GM12874 (cell line): ENCODE data around the gene HEBP2.

Source experiments
- TF ChIP-seq, protein P1 (sequence below): IDR thresholded peaks from 2 replicates; pipeline ENCODE4 v1.5.1; 2011; ENCODE audit warnings: low read depth, mild to moderate bottlenecking, control low read depth, low read length, moderate library complexity; ENCODE audit not compliant: insufficient read depth

The HEBP2 gene

DNA sequence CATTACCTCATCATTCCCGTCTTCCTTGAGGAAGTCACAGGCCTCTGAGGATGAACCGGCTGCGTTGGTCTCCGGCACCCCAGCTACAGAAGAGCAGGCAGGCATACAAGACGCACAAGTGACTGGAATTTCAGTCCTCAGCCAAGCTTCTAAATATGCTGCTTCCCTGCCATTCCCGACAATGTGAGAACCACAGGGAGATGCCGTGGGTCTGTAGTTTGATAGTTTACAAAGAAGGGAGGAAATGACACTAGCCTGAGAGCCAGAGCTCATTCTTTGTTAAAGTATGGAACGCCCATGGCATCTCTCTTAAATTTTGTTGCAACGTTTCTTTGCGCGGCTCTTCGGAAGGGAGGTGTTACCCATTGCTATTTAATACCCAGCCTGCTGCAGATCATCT lies 25.7 kb downstream of the HEBP2 start:
- TF ChIP-seq, protein P1, sequence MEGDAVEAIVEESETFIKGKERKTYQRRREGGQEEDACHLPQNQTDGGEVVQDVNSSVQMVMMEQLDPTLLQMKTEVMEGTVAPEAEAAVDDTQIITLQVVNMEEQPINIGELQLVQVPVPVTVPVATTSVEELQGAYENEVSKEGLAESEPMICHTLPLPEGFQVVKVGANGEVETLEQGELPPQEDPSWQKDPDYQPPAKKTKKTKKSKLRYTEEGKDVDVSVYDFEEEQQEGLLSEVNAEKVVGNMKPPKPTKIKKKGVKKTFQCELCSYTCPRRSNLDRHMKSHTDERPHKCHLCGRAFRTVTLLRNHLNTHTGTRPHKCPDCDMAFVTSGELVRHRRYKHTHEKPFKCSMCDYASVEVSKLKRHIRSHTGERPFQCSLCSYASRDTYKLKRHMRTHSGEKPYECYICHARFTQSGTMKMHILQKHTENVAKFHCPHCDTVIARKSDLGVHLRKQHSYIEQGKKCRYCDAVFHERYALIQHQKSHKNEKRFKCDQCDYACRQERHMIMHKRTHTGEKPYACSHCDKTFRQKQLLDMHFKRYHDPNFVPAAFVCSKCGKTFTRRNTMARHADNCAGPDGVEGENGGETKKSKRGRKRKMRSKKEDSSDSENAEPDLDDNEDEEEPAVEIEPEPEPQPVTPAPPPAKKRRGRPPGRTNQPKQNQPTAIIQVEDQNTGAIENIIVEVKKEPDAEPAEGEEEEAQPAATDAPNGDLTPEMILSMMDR: no peak

DNA sequence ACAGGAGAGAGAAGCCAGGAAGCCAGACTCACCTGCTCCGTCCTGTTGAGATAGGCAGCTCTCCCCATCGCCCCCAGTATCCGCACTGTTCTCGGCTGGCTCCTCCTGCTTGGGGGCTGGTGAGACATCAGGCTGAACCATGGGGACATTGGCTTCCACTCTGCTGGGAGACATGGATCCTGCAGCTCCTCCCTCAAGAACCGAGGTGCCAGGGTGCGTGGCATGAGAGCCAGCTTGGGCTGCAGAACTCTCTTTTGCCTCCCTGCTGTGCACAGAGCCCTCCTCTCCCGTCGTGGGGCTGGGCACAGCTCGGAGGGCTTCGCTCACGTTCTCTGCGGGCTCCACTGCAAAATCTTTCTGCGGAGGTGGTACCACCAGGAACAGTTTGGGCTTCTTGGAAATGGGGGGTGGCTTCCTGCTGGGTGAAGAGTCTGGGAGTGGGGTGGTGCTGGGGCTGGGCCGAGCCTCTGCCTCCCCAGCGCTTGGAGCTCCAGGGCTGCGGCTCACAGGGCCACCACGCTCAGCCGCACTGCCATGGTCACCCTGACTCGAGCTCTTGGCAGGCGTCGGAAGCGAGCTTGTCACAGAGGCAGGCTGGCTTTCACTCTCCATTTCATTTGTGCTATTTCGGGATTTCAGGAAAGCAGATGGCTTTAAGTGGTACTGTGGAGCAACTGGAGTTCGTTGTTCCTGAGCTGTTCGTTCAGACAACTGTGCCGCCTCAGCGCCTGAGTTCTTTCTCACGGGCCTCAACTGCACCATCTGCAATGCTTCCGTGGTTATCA lies 26.5 kb downstream of the HEBP2 start:
- TF ChIP-seq, protein P1: no peak

DNA sequence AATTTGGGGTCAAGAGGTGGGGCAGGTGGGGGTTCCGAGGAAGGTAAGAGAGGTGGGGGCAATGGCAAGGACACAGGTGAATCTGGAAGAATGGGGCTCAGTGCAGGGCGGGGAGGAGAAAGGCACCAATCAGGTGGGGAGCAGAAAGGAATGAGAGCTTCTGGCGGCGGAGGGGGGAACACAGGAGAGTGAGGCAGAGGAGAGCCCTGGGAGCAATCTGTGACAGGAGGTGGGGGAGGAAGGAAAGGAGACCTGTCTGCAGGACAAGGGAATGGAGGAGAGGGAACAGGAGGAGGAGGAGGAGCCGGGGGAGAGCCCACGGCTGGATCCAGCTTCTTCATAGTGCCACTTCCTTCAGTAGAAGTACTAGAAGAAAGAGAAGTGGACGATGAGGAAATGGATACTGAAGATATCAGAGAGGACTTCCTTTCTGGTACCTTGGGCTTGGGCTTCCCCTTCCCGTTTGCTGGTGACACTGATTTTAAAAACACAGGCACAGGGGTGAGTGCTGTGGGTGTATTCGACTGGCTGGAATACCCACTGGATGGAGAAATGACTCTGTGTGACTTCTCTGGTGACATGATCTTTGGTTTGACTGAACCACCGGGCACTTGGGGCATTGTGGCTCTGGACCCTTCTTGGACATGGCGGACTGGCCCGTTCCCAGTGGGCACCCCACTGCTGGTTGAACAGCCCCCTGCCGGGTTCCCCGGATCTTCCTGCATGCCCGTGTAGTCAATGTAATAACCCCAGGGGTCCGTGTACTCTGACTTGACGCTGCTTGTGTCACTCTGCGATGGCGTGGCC lies 27.4 kb downstream of the HEBP2 start:
- TF ChIP-seq, protein P1: no peak

DNA sequence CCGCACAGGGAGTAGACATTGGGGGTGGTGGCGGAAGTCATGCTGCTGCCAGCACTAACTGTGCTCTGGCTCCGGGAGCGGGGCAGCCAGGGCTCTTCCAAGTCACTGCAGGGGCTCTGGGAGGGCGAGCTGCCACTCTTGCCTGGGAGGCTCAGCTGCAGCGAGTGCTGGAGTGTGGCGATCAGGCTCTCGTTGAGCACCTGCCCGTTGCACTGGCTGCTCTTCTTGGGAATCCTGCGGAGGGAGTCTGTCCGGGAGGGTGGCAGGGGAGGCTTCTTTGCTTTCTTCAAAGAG lies 28.0 kb downstream of the HEBP2 start:
- TF ChIP-seq, protein P1: no peak

DNA sequence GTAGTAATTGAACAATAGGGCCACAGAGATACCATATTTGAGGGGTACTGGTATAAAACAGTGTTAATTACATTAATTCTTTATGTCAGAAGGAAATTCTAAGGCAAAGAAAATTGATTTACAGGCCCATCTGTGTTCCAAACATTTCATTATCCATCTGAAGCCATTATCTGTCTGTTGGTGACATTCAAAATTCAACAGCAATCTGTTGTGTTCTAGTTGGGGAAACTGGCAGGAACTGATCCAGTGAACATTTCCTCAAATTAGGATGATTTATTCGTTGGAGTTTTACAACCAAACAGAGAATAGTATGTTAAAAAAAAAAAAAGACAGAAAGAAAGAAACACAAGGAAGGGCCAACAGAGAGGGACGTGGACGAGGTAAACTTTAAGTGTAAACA lies 30.1 kb downstream of the HEBP2 start:
- TF ChIP-seq, protein P1: no peak

DNA sequence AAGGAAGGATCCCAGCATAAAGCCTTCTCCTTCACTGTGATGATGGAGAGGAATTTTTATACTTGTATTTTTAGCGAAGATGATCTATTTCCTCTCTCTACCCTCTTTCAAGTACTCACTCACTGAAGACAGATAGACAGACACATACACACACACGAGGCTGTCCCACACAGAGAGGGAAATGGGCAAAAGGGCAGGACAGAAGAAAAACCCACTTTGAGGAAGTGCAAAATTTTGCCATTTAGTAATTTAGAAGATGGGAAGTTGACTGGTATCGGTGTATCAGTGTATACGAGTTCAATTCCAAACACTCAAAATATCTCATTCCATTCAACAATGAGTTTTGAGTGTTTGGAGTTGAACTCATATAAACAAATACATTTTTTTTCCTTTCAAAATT lies 30.9 kb downstream of the HEBP2 start:
- TF ChIP-seq, protein P1: no peak

DNA sequence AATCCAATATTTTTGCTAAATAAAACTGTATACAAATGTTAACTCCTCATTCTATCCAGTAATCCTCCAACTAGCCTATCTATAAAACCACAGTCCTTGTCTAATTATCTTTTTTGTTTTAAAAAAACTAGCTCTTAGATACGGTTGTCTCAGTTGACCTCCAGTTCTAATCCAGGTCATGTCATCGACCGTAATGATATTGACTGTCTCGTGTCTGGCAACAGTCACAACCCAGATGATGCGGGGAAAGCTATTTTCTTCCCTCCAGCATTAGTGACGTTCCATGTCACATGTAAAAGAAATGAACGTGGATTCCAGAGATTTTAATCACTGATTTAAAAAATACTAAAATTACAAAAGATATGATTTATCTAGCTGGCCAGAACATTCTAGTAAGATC lies 35.5 kb downstream of the HEBP2 start:
- TF ChIP-seq, protein P1: no peak
